ENCODE measurements around the gene BCL6. TPM values are rescaled to one million over a fixed set of nuclear protein-coding genes. Genes with fewer than 3 reads are reported as not detected.

Gene BCL6
- total RNA-seq, 1 donor from 2014 or later, result 97.9 TPM

DNA sequence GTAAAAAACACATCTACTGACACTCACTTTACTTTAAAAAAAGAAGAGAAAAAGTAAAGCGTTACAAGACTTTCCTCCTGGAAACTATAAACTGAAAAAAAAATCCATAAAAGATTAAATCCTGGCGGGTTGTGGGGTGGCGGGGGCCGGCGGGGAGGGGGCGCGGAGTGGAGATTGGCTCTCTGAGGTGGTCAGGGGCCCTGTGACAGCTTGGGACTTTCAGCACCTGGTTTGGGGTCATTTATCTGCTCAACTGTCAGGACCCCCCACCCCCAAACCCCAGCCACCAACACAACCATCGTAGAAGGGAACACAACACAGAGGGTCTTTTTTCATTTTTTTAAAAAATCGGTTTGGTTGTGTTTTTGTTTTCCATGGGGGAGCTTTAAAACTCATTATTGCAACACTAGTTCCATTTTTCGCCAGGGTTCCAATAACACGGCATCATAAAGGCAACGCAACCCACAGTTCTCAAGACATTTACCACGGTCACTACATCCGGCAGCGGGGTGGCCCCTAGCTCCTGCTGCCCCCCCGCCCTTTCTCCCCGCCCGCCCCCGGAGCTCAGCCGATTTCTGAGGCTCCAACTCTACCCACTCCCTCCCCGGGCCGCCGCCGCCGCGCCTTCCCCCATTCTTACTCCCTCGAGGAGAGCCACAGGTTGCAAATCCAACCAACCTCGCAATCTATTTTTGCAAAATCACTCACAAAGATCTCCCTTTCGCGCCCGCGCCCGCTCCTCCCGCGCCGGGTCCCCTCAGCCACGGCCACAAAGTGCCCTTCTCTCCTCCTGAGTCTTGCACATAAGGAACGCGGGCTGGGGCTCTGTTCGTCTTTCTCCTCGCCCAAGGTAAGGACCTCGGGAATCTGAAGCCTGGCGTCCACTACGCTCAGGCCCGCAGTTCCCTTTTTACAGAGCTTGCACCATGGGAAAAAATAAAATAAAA lies 1.8 kb downstream of the BCL6 start:
- TF ChIP-seq, protein P1, sequence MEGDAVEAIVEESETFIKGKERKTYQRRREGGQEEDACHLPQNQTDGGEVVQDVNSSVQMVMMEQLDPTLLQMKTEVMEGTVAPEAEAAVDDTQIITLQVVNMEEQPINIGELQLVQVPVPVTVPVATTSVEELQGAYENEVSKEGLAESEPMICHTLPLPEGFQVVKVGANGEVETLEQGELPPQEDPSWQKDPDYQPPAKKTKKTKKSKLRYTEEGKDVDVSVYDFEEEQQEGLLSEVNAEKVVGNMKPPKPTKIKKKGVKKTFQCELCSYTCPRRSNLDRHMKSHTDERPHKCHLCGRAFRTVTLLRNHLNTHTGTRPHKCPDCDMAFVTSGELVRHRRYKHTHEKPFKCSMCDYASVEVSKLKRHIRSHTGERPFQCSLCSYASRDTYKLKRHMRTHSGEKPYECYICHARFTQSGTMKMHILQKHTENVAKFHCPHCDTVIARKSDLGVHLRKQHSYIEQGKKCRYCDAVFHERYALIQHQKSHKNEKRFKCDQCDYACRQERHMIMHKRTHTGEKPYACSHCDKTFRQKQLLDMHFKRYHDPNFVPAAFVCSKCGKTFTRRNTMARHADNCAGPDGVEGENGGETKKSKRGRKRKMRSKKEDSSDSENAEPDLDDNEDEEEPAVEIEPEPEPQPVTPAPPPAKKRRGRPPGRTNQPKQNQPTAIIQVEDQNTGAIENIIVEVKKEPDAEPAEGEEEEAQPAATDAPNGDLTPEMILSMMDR (IDR thresholded peaks at IDR 0.05), result no peak
- H3K4me1 ChIP-seq, result peaks cover 12 to 21% of the 10 kb centered on the region in 2 donors
- no peaks in the 10 kb centered on the region for H3K27me3 ChIP-seq
- peak; percentile 23 to 86 for DNase-seq (ENCODE audit: low spot score in 2 of 2)
- intact Hi-C loops (cut with DNase I), result loop anchor here (5.0 to 10.0 kb wide), 9 partner anchors 584 to 1144 kb away; no protein-coding TSS in a partner anchor
- H3K4me3 ChIP-seq, result peak overlapping the region; percentile 73 to 75
- no peaks in the 10 kb centered on the region for H3K9me3 ChIP-seq
- no peaks in the 10 kb centered on the region for H3K36me3 ChIP-seq
- peak overlapping the region; percentile 98 to 99 for H3K27ac ChIP-seq

DNA sequence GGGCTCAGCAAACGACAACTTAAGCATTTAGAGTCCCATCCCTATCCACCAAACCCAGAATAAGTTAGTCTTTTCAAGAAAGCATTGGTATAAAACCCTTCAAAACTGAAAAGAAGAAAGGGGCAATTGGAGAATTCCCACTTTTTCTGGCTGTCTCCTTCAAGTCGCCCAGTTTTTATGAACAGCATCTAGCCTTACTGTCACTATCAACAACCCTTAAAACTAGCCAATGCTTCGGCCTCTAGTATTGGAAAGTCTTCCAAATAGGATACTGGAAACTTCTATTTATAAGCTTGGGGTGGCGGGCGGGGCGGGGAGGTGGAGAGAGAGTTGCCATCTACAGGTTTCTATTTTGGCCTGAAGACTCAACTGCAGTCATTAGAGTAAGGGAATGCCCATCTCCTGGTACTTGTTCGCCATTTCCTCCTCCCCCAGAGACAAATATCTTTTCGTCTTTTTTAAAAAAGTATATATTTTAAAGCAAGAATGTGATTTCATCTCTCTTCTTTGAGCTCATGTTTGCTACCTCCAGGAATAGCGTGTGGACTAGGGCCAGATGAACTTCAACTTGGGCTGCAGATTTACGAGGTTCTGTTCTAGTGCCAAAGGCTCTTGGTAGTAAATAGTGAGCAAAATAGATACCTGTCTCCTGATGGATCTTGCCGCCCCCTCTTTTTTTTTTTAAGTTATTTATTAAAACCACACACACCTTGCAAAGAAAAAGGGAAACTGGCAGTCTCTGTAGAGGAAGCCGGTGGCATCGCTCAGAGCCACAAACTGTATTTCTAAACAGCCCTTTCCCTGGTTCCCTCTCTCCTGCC lies 2.7 kb downstream of the BCL6 start:
- H3K27me3 ChIP-seq, result no peaks in the 10 kb centered on the region
- DNase-seq (ENCODE audit: low spot score in 2 of 2), result no peak
- peak overlapping the region; percentile 98 to 99 for H3K27ac ChIP-seq
- H3K9me3 ChIP-seq, result no peaks in the 10 kb centered on the region
- H3K36me3 ChIP-seq, result no peaks in the 10 kb centered on the region
- TF ChIP-seq, protein P1 (IDR thresholded peaks at IDR 0.05), result no peak
- intact Hi-C loops (cut with DNase I), result loop anchor here (5.0 to 10.0 kb wide), 9 partner anchors 585 to 1145 kb away; no protein-coding TSS in a partner anchor
- H3K4me3 ChIP-seq, result peak overlapping the region; percentile 73 to 75
- peaks cover 12 to 18% of the 10 kb centered on the region in 2 donors for H3K4me1 ChIP-seq

DNA sequence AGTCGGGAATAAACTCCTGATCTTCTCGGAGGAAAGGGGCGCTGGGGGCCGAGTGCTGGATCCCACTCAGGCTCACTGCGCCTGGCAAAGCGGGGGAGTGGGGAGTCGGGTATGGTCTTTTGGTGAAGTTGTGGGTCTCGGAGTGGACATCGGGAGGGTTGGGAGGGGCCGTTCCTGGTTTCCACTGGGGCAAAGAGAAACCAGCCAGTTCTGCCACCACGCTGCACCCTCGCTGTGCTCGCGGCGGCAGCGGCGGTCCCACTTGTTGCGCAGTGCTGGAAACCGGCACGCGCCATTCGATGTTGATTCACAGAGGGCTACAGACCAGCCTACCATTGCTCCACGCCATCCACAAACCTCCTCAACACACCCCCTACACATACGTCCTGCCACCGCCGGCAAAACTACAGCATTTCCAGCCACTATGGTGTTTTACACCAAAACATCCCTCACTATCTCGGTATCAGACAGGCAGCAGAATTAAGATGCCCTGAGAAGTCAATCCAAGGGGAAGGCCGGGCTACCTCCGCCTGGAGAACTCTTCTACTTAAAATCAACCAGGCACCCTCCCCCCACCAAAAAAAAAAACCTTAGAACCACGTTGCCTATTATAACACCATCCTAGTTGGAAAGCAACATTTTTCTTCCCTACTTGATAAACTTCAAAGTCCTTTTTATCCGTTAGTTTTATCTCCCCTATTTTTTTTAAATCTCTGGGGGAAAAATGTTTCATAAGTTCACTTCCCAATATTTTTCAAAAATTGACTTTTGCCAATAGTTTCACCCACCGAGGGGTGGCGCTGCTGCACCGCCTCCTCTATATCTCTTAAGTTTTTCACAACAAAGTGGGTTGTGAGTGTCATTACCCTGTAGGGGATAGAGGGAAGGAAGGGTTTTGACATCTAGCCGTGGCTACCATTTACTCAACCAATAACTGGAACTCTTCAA lies 3.6 kb downstream of the BCL6 start:
- Histone ChIP-seq H3K27me3 (no peaks in the 10 kb centered on the region), H3K9me3 (no peaks in the 10 kb centered on the region), H3K4me1 (peaks cover 6 to 17% of the 10 kb centered on the region in 2 donors), H3K27ac (peak overlapping the region; percentile 98 to 99), H3K4me3 (peak overlapping the region; percentile 73 to 75), H3K36me3 (no peaks in the 10 kb centered on the region)
- intact Hi-C loops (cut with DNase I), result loop anchor here (1.0 to 10.0 kb wide), 10 partner anchors 471 to 1146 kb away; no protein-coding TSS in a partner anchor
- TF ChIP-seq, protein P1 (IDR thresholded peaks at IDR 0.05), result peak; percentile 80 to 88 (median 88)
- peak; percentile 29 to 87 for DNase-seq (ENCODE audit: low spot score in 2 of 2)

DNA sequence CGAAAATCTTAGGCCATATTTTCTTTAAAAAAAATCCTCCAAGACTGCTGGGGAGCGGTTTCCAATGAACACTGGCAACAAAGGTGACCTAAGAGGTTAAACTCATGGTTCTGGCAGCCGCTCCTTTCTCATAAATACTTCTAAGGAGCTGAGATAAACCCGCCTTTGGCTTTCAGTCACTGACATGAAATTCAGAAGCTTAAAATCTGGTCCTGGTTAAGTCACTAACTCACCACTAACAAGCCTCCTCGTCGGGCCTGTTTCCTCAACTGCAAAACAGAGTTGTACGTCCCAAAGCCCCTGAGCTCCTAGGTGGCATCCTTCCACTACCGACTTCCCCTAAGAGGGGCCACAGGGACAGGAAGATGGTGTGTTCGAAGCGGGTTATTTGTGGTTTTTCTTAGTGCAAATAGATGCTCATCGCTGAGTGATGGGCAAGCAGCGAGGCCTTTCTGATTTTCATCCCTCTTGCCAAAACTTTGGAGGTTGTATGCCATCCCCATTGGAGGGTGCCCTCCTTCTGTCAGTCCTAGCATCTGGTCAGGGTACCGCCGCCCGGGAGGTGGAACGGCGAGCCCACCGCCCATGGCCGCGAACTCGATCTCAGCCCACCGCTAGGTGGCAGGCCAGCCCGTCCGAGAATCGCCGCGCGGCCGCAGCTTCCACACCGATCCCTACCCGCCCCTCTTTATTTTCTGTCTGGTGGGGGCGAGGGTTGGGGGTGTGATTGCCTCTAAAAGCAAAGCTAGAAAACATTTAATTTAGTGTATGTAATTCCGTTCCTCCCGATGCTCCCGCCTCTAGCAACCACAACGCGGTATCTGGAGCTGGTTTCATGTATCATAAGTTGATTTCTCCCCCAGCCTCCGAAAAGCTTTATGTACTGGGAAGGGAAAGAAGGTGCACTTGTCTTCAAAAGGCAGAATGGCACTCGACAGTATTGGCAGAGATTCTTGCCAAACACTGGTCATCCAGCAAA lies 4.6 kb downstream of the BCL6 start:
- DNase-seq (ENCODE audit: low spot score in 2 of 2), result peak in 1 of 2 donors; percentile 86
- TF ChIP-seq, protein P1 (IDR thresholded peaks at IDR 0.05), result peak; percentile 89 to 95 (median 93)
- peak overlapping the region; percentile 98 to 99 for H3K27ac ChIP-seq
- no peaks in the 10 kb centered on the region for H3K36me3 ChIP-seq
- H3K4me1 ChIP-seq, result peaks cover 6 to 25% of the 10 kb centered on the region in 2 donors
- H3K9me3 ChIP-seq, result no peaks in the 10 kb centered on the region
- H3K27me3 ChIP-seq, result no peaks in the 10 kb centered on the region
- intact Hi-C loops (cut with DNase I), result loop anchor here (1.0 to 10.0 kb wide), 11 partner anchors 472 to 1214 kb away; no protein-coding TSS in a partner anchor
- peak overlapping the region; percentile 73 to 75 for H3K4me3 ChIP-seq

Data from ascending aorta (tissue), 2 donors.